ENCODE results near the gene NGRN. TPM values are rescaled to one million over a fixed set of nuclear protein-coding genes. Genes with fewer than 3 reads are reported as not detected.

Gene NGRN
- total RNA-seq, 1 experiment from 2014 or later: 57.4 TPM

- Histone ChIP-seq H4K20me1 (ENCODE audit: insufficient read depth) (peaks cover 14% of the 10 kb centered on the region; the same call in 1 of the 2 replicates), H3K9me3 (ENCODE audit: insufficient read depth, low read depth) (no peaks in the 10 kb centered on the region), H3K9me2 (ENCODE audit: insufficient read depth) (no peaks in the 10 kb centered on the region), H3K27ac (no peak overlapping the region), H3F3A (ENCODE audit: insufficient read depth, low read depth) (peaks cover 71% of the 10 kb centered on the region), H3K4me1 (replicated peaks; ENCODE audit: insufficient read depth) (peaks cover 32% of the 10 kb centered on the region), H3K4me3 (no peak overlapping the region), H3K36me3 (ENCODE audit: low read depth) (peaks cover 27% of the 10 kb centered on the region; the same call in 1 of the 2 replicates), H3K4me2 (no peak overlapping the region), H3K79me2 (ENCODE audit: low read depth) (peaks cover 20% of the 10 kb centered on the region), H3K27me3 (ENCODE audit: insufficient read depth, low read depth) (no peaks in the 10 kb centered on the region), H2AFZ (no peak overlapping the region)
- intact Hi-C loops (cut with micrococcal nuclease; ENCODE audit: unreplicated experiment): no loop called here
- no peak for DNase-seq
- ChIA-PET POLR2A (ENCODE audit: unreplicated experiment) (interaction anchor here (0.7 kb wide), 1 partner anchor 489 kb away, joined by 5 read pairs; no protein-coding TSS in a partner anchor), CTCF (no interaction called here)
- BruUV-seq (replicated peaks): no TSS peak
- TF ChIP-seq EZH2 (IDR thresholded peaks at IDR 0.05; ENCODE audit: low read depth) (no peak), CTCF (conservative IDR thresholded peaks at IDR 0.05) (no peak)
These were observed 38.1 kb upstream of the NGRN start for GRCh38 chr15:90227336-90227735.

GRCh38 chr15:90227816-90228772 is 37.4 kb upstream of the NGRN start:
- Histone ChIP-seq H2AFZ (no peak overlapping the region), H3K36me3 (ENCODE audit: low read depth) (peaks cover 27% of the 10 kb centered on the region; the same call in 1 of the 2 replicates), H4K20me1 (ENCODE audit: insufficient read depth) (peaks cover 14% of the 10 kb centered on the region; the same call in 1 of the 2 replicates), H3K9me2 (ENCODE audit: insufficient read depth) (no peaks in the 10 kb centered on the region), H3F3A (ENCODE audit: insufficient read depth, low read depth) (peaks cover 78% of the 10 kb centered on the region), H3K4me3 (no peak overlapping the region), H3K27me3 (ENCODE audit: insufficient read depth, low read depth) (no peaks in the 10 kb centered on the region), H3K4me2 (no peak overlapping the region), H3K79me2 (ENCODE audit: low read depth) (peaks cover 28% of the 10 kb centered on the region), H3K27ac (no peak overlapping the region), H3K9me3 (ENCODE audit: insufficient read depth, low read depth) (no peaks in the 10 kb centered on the region), H3K4me1 (replicated peaks; ENCODE audit: insufficient read depth) (peaks cover 32% of the 10 kb centered on the region)
- intact Hi-C loops (cut with micrococcal nuclease; ENCODE audit: unreplicated experiment): no loop called here
- TF ChIP-seq CTCF (conservative IDR thresholded peaks at IDR 0.05): no peak
- DNase-seq: no peak
- ChIA-PET POLR2A (ENCODE audit: unreplicated experiment) (no interaction called here), CTCF (no interaction called here)
- TSS peak; percentile 8 for BruUV-seq (replicated peaks)

- Histone ChIP-seq H3K36me3 (ENCODE audit: low read depth) (peaks cover 27% of the 10 kb centered on the region; the same call in 1 of the 2 replicates), H3K4me2 (no peak overlapping the region), H3K27ac (peak overlapping the region; percentile 46; the same call in 1 of the 2 replicates), H3K79me2 (ENCODE audit: low read depth) (peaks cover 28% of the 10 kb centered on the region), H3K27me3 (ENCODE audit: insufficient read depth, low read depth) (no peaks in the 10 kb centered on the region), H3K9me2 (ENCODE audit: insufficient read depth) (no peaks in the 10 kb centered on the region), H3F3A (ENCODE audit: insufficient read depth, low read depth) (peaks cover 84% of the 10 kb centered on the region), H3K4me1 (replicated peaks; ENCODE audit: insufficient read depth) (peaks cover 32% of the 10 kb centered on the region), H3K9me3 (ENCODE audit: insufficient read depth, low read depth) (no peaks in the 10 kb centered on the region), H4K20me1 (ENCODE audit: insufficient read depth) (peaks cover 14% of the 10 kb centered on the region; the same call in 1 of the 2 replicates), H3K4me3 (no peak overlapping the region), H2AFZ (no peak overlapping the region)
- ChIA-PET POLR2A (ENCODE audit: unreplicated experiment) (no interaction called here), CTCF (no interaction called here)
- no TSS peak for BruUV-seq (replicated peaks)
- intact Hi-C loops (cut with micrococcal nuclease; ENCODE audit: unreplicated experiment): no loop called here
- no peak for DNase-seq
- TF ChIP-seq EZH2 (IDR thresholded peaks at IDR 0.05; ENCODE audit: low read depth) (no peak), CTCF (conservative IDR thresholded peaks at IDR 0.05) (no peak)
These were observed 36.5 kb upstream of the NGRN start for GRCh38 chr15:90228960-90229359.
